Fibroblast of lung (primary cell): Measurements from ENCODE around the gene SLIT3.

Experiments used
- CTCF ChIP-seq, 2 donors: IDR thresholded peaks in 1 of 2; conservative IDR thresholded peaks in 1 of 2; 1 replicate in 1 of 2; 2 replicates in 1 of 2; pipeline ENCODE4 v1.5.1; 2011 to 2012; ENCODE audit warnings: low read length in 2 of 2, control low read depth in 1 of 2, inconsistent platforms in 1 of 2, low read depth in 1 of 2, mild to moderate bottlenecking in 1 of 2
- EZH2 ChIP-seq: IDR thresholded peaks from 2 replicates; pipeline ENCODE4 v1.5.1; 2012; ENCODE audit warnings: low read length, control low read depth, mild to moderate bottlenecking; ENCODE audit errors: missing control alignments

DNA sequence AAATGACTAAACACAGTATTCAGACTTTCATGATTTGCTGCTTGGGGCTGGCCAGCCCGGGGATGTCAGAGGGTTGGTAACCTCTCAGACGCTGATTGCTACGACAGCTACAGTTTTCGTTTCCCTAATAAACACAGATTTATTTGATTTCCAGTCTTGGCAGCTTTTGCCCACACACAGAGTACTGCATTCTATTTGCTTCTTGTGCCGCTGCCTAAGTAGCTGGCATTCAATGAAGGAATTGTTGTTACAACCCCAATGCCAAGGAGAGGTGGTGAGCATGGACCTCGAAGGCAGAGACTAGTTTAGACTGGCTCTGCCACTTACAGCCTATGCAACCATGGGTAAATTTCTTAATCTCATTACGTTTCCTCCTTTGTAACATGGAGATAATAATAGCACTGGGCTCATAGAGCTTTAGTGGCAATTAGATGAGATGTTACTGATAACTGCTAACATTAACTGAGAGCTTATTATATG is 474.7 kb downstream of the SLIT3 start:
- TF ChIP-seq CTCF (conservative IDR thresholded peaks at IDR 0.05 in 1 of 2, IDR thresholded peaks at IDR 0.05 in 1 of 2; ENCODE audit: low read depth in 1 of 2, low read length in 2 of 2) (no peak), EZH2 (no peak)
